SK-N-MC (cell line): Measurements from ENCODE around the gene APOL1.

ENCODE experiments used
- EZH2 ChIP-seq: fragments of 200-600 bp; sonication (generic); IDR thresholded peaks from one replicate; pipeline ENCODE4 v1.6.1; 2017; ENCODE audit warnings: antibody characterized with exemption
- POLR2AphosphoS5 ChIP-seq: IDR thresholded peaks from 2 replicates; pipeline ENCODE4 v1.6.1; 2012; ENCODE audit warnings: mild to moderate bottlenecking, low read depth, low read length, borderline replicate concordance

GRCh38 chr22:36234213-36234612, 18.7 kb upstream of the APOL1 start:
- no peak for TF ChIP-seq POLR2AphosphoS5
- TF ChIP-seq EZH2, result no peak
